Upper lobe of left lung (tissue), 6 donors: ENCODE measurements around the gene HIGD1C. TPM values are rescaled to one million over a fixed set of nuclear protein-coding genes. Genes with fewer than 3 reads are reported as not detected.
"Not testable (repeated sequence)": the region's sequence is repeated elsewhere in the genome, so short reads cannot be mapped to it uniquely, and the experiment has no call there.

Source experiments
- ATAC-seq, 2 donors: fragments of 200-7000 bp; cut with Tn5 transposase; one replicate each; pipeline ENCODE4 v1.9.1; 2022; ENCODE audit warnings: mild to moderate bottlenecking in 2 of 2, moderate library complexity in 2 of 2; ENCODE audit not compliant: low FRiP score in 2 of 2
- DNase-seq, 2 donors: peaks; one replicate each; pipeline ENCODE4 v3.0.0-alpha.2; 2019 to 2020
- H3K27ac ChIP-seq, 4 donors: fragments of 200-600 bp; sonication (generic); one replicate each; pipeline ENCODE4 v1.5.1; 2016 to 2019
- H3K27me3 ChIP-seq, 4 donors: fragments of 200-600 bp; sonication (generic); one replicate each; pipeline ENCODE4 v1.5.1; 2017 to 2019
- H3K36me3 ChIP-seq, 4 donors: fragments of 200-600 bp; sonication (generic); one replicate each; pipeline ENCODE4 v1.5.1; 2016 to 2019
- H3K4me1 ChIP-seq, 4 donors: fragments of 200-600 bp; sonication (generic); one replicate each; pipeline ENCODE4 v1.5.1; 2018 to 2019
- H3K4me3 ChIP-seq, 4 donors: fragments of 200-600 bp; sonication (generic); one replicate each; pipeline ENCODE4 v1.5.1; 2017 to 2019; ENCODE audit warnings: mild to moderate bottlenecking in 2 of 4, moderate library complexity in 1 of 4
- H3K9me3 ChIP-seq, 4 donors: fragments of 200-600 bp; sonication (generic); one replicate each; pipeline ENCODE4 v1.5.1; 2018 to 2019
- EP300 ChIP-seq, 4 donors: sonication (generic); formaldehyde crosslinking; IDR thresholded peaks; one replicate each; pipeline ENCODE4 v1.5.1; 2017; ENCODE audit warnings: antibody characterized with exemption in 4 of 4, control low read depth in 2 of 4
- POLR2A ChIP-seq, 4 donors: fragments of 450-650 bp; IDR thresholded peaks; one replicate each; pipeline ENCODE4 v1.5.1; 2016 to 2017; ENCODE audit warnings: antibody characterized with exemption in 4 of 4, mild to moderate bottlenecking in 2 of 4
- POLR2AphosphoS5 ChIP-seq, 2 donors: sonication (generic); formaldehyde crosslinking; IDR thresholded peaks; one replicate each; pipeline ENCODE4 v1.5.1; 2017; ENCODE audit warnings: antibody characterized with exemption in 2 of 2
- WGBS, 2 donors: methylation state at CpG; one replicate each; pipeline ENCODE4 v1.1.5; 2017 to 2018; 5-methylcytosine and 5-hydroxymethylcytosine counted together
- total RNA-seq, 6 donors: library from RNA; depleted of rRNA in 4 of 6; stranded (reverse); fragments of >200 nt in 4 of 6; gene quantifications; one replicate each; pipeline versions ENCODE4 v1.1.0 to v1.2.1, GENCODE V29; 2016 to 2021
- TF ChIP-seq, protein P1 (sequence below), 6 experiments: fragments of 450-650 bp in 4 of 6; fragments of 200-600 bp in 2 of 6; sonication (generic) in 2 of 6; IDR thresholded peaks; one replicate each; pipeline ENCODE4 v1.5.1; 2016 to 2019; ENCODE audit warnings: antibody characterized with exemption in 6 of 6
- donor health status: DM: no; HTN: no; CAD: no; lungs with moderate emphysema.
- donor health status: DM: no; HTN: yes; CAD: no; lungs with severe emphysema.

The HIGD1C gene
- total RNA-seq, 6 donors from 2014 or later, result not detected

DNA sequence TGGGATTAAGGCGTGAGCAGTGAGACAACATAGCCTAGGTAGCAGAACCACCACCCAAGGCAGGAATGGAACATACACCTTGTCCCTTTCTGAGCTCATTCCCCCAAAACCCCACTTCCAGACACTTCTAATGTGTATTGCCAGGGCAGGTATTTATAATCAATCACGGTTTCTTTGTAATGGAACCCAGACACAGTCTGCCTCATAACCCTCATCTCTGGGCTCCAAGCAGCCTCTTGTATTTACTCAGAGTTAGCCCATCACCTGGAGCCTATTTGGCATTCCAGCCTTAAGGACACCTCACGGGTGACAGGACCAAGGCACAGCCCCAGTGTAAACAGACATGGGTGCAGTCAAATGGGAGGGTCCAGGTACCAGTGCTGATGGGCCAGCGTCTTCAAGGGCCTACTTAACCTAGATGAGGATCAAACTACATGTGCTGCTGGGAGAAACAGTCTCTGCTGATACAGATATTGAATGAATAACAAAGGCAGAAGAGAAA lies 2.5 kb upstream of the HIGD1C start:
- H3K27me3 ChIP-seq, result no peaks in the 10 kb centered on the region
- ATAC-seq (peak in 1 of 2 donors; percentile 22), DNase-seq (no peak)
- H3K4me3 ChIP-seq, result no peak overlapping the region
- TF ChIP-seq POLR2AphosphoS5 (IDR thresholded peaks at IDR 0.05) (no peak), EP300 (IDR thresholded peaks at IDR 0.05) (no peak), POLR2A (IDR thresholded peaks at IDR 0.05) (no peak)
- TF ChIP-seq, protein P1, sequence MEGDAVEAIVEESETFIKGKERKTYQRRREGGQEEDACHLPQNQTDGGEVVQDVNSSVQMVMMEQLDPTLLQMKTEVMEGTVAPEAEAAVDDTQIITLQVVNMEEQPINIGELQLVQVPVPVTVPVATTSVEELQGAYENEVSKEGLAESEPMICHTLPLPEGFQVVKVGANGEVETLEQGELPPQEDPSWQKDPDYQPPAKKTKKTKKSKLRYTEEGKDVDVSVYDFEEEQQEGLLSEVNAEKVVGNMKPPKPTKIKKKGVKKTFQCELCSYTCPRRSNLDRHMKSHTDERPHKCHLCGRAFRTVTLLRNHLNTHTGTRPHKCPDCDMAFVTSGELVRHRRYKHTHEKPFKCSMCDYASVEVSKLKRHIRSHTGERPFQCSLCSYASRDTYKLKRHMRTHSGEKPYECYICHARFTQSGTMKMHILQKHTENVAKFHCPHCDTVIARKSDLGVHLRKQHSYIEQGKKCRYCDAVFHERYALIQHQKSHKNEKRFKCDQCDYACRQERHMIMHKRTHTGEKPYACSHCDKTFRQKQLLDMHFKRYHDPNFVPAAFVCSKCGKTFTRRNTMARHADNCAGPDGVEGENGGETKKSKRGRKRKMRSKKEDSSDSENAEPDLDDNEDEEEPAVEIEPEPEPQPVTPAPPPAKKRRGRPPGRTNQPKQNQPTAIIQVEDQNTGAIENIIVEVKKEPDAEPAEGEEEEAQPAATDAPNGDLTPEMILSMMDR (IDR thresholded peaks at IDR 0.05), result no peak
- 76 to 81% methylated on average over 4 of the region's 4 CpGs for WGBS, 2 donors
- H3K4me1 ChIP-seq, result no peaks in the 10 kb centered on the region
- no peaks in the 10 kb centered on the region for H3K36me3 ChIP-seq
- H3K27ac ChIP-seq, result no peak overlapping the region
- H3K9me3 ChIP-seq, result no peaks in the 10 kb centered on the region

DNA sequence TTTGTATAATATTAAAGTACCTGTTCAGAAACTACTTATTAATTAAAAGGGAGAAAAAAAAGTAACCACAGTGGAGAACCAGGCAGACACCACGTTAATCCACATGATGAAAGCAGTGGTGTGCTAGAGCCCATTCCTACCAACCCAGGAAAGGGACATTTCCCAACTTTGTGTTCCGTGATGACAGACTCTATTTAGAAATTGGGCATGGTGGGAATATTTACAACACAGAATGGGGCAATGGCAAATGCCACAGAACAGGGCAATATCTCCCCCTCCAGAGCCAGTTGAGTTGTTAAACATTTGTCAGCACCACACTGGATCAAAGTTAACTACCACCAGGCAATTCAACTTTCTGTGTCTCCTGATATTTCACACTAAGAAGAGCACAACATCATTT lies 1.2 kb upstream of the HIGD1C start:
- Histone ChIP-seq H3K9me3 (no peaks in the 10 kb centered on the region), H3K27ac (no peak overlapping the region), H3K4me1 (no peaks in the 10 kb centered on the region), H3K27me3 (no peaks in the 10 kb centered on the region), H3K4me3 (no peak overlapping the region), H3K36me3 (no peaks in the 10 kb centered on the region)
- DNase-seq (no peak), ATAC-seq (no peak)
- TF ChIP-seq EP300 (IDR thresholded peaks at IDR 0.05) (peak in 1 of 4 donors; percentile 28), POLR2AphosphoS5 (IDR thresholded peaks at IDR 0.05) (no peak)
- 59 to 85% methylated on average over 2 of the region's 2 CpGs for WGBS, 2 donors

- H3K27ac ChIP-seq, result no peak overlapping the region
- no peak for TF ChIP-seq EP300 (IDR thresholded peaks at IDR 0.05)
- TF ChIP-seq, protein P1 (IDR thresholded peaks at IDR 0.05), result no peak
- no peak for TF ChIP-seq POLR2A (IDR thresholded peaks at IDR 0.05)
- TF ChIP-seq POLR2AphosphoS5 (IDR thresholded peaks at IDR 0.05), result no peak
These were observed 703 bp downstream of the HIGD1C start for GRCh38 chr12:50953047-50953446.

GRCh38 chr12:50954789-50955188 lies 2.4 kb downstream of the HIGD1C start:
- not testable (repeated sequence) for H3K4me3 ChIP-seq, H3K27ac ChIP-seq, ATAC-seq, H3K4me1 ChIP-seq, H3K9me3 ChIP-seq, DNase-seq, H3K27me3 ChIP-seq, H3K36me3 ChIP-seq
- WGBS, 2 donors, result 89 to 90% methylated on average over 2 of the region's 2 CpGs

More at GRCh38 chr12:50953047-50953446, 703 bp downstream of the HIGD1C start:
- 88% methylated on average over 7 of the region's 7 CpGs for WGBS, 2 donors
- no peak overlapping the region for H3K4me3 ChIP-seq
- H3K9me3 ChIP-seq, result no peaks in the 10 kb centered on the region
- ATAC-seq (no peak), DNase-seq (no peak)
- no peaks in the 10 kb centered on the region for H3K36me3 ChIP-seq
- no peaks in the 10 kb centered on the region for H3K4me1 ChIP-seq
- H3K27me3 ChIP-seq, result no peaks in the 10 kb centered on the region

GRCh38 chr12:50955288-50955687 lies 2.9 kb downstream of the HIGD1C start:
- DNase-seq, result no peak
- H3K9me3 ChIP-seq, result no peaks in the 10 kb centered on the region
- H3K4me1 ChIP-seq, result no peaks in the 10 kb centered on the region
- no peak for TF ChIP-seq POLR2A (IDR thresholded peaks at IDR 0.05)
- TF ChIP-seq, protein P1 (IDR thresholded peaks at IDR 0.05), result no peak
- no peak for TF ChIP-seq EP300 (IDR thresholded peaks at IDR 0.05)
- no peak for TF ChIP-seq POLR2AphosphoS5 (IDR thresholded peaks at IDR 0.05)
- 90 to 94% methylated on average over 1 of the region's 1 CpG for WGBS, 2 donors
- ATAC-seq, result no peak
- H3K27ac ChIP-seq, result no peak overlapping the region
- no peak overlapping the region for H3K4me3 ChIP-seq
- H3K36me3 ChIP-seq, result no peaks in the 10 kb centered on the region
- no peaks in the 10 kb centered on the region for H3K27me3 ChIP-seq

GRCh38 chr12:50955697-50956096 lies 3.4 kb downstream of the HIGD1C start:
- H3K36me3 ChIP-seq, result no peaks in the 10 kb centered on the region
- no peak overlapping the region for H3K27ac ChIP-seq
- TF ChIP-seq, protein P1 (IDR thresholded peaks at IDR 0.05), result no peak
- TF ChIP-seq POLR2AphosphoS5 (IDR thresholded peaks at IDR 0.05) (no peak), EP300 (IDR thresholded peaks at IDR 0.05) (no peak), POLR2A (IDR thresholded peaks at IDR 0.05) (no peak)
- H3K4me1 ChIP-seq, result no peaks in the 10 kb centered on the region
- ATAC-seq (no peak), DNase-seq (no peak)
- no peaks in the 10 kb centered on the region for H3K9me3 ChIP-seq
- no peaks in the 10 kb centered on the region for H3K27me3 ChIP-seq
- WGBS, 2 donors, result 67 to 70% methylated on average over 2 of the region's 2 CpGs
- no peak overlapping the region for H3K4me3 ChIP-seq
